Fibroblast of skin of left quadriceps (primary cell): ENCODE data around the gene CIART.
"Not testable (repeated sequence)": the region's sequence is repeated elsewhere in the genome, so short reads cannot be mapped to it uniquely, and the experiment has no call there.

Experiments used
- DNase-seq, 2 experiments: peaks; one replicate each; pipeline ENCODE4 v3.0.0-alpha.2; 2013; ENCODE audit warnings: low read depth in 2 of 2

CIART gene

GRCh38 chr1:150309758-150310508 lies 27.6 kb downstream of the CIART start:
- no peak for DNase-seq

DNA sequence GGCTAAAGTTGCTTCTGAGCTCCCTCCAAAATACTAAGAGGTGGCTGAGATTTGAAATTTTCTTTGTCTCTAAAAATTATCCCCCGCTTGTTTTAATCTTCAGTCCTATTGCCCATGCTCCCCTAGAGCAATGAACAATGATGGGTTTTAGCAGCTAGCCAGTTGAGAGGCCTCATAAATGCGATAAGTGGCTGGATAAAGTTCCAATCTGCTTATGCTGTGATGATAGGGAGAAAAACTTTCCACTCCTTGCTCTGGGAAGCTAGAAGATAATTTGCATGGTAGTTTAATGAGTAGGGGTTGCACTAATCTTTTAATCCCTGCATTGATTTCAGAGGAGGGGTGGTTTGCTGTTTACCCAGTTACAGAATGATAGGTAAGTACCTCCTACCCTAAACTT lies 29.4 kb downstream of the CIART start:
- DNase-seq, result no peak

- DNase-seq, result not testable (repeated sequence)
Measured at GRCh38 chr1:150314691-150315090, 32.3 kb downstream of the CIART start.

GRCh38 chr1:150320667-150320978 lies 38.3 kb downstream of the CIART start:
- DNase-seq, result no peak

DNA sequence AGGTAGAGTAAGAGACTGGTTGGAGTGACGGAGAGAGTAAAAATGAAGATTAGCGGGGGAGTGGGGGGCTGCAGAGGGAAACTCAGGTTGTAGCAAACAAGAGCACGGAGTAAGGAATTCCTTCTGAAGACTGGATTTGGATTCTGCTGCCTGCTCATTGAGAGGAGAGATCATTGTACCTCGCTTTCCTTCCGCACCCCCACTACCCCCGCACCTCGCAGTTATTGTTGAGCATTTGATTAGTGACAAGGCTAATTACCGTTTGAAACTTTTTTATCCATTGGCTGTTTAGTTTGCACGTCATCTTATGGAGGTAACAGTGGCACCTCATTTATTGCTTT lies 39.4 kb downstream of the CIART start:
- DNase-seq, result no peak

DNA sequence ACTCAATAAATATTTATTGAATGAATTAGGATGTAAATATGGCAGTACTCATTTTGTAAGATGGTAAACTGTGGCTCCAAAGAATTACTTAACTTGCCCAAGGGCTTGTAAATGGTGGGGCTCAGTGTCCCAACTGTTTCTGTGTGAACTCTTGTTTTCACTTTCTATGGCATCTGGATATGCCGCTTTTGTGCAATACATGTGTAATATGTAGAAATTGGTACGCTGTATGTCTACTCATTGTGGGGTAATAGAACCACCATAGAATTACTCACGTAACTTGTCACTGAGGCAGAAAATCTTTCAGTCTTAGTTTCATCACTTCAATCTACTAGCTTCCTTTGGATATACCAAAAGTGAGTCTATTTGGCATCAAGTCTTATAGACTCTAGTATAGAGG lies 40.0 kb downstream of the CIART start:
- no peak for DNase-seq

- DNase-seq, result no peak
Measured at GRCh38 chr1:150332651-150333290, 50.4 kb downstream of the CIART start.
